NCI-H510A treated with DMSO at 0.1 percent for 48 hours (cell line): Measurements from ENCODE around the gene MED22.

Experiments
- DNase-seq: peaks from one replicate; lab custom pipeline; 2025; lab: John Stamatoyannopoulos, UW

The MED22 gene

GRCh38 chr9:133375724-133376654 lies 28.1 kb upstream of the MED22 start, which contains the start of the genes STKLD1 and SURF4:
STKLD1 (plus strand) TSS chr9:133376366; CDS start chr9:133376474, 108 bp downstream.
SURF4 (minus strand) TSS chr9:133376060; CDS start chr9:133375969, 91 bp downstream.
- peak; percentile 92 for DNase-seq

GRCh38 chr9:133375116-133375723 lies 27.3 kb upstream of the MED22 start:
- DNase-seq, result no peak

DNA sequence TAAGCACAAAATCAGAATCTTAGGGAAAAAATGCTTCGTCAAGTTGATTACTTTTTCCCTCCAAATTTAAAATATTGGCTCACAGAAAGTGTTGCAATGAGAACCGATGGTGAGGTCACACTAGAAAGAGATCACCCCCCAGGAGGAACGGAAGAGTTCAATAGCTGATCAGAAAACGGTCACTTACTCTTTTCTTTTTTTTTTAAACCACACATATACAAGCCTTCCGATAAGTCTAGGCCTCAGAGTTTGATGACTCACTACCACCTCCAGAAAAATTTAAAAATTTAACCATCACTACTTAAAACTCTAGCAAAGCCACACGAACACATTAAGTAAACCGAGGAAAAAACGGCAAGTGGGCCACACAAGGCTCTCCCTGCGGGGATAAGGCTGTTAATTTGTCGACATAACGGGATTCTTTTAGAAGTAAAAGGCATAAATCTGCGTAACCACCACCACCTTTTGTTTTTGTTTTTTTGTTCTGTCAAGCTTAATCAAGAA lies 26.7 kb upstream of the MED22 start:
- no peak for DNase-seq

GRCh38 chr9:133372144-133372543 lies 24.2 kb upstream of the MED22 start:
- no peak for DNase-seq

DNA sequence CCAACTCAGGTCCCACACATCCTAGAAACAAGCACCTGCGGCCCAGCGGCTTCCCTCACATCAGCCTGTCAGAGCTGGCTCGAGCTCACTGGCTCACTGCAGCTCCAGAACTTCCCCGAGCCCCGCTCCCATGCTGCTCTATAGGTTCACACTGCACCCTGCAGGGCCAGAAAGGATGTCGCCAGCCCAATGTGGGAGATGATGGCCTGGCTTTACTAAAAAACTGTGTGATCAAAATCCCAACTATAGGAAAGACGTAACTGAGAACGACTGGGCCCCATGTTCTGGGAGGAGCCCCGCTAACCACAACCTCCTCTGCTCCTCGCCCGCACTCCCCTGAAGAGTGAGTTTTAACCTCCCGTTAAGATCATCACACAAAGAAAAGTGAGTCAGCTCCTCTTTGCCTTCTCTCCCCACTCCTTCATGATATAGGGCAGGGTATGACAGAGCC lies 23.4 kb upstream of the MED22 start:
- no peak for DNase-seq

GRCh38 chr9:133370685-133371084 lies 22.8 kb upstream of the MED22 start:
- no peak for DNase-seq

GRCh38 chr9:133369933-133370332 lies 22.0 kb upstream of the MED22 start:
- no peak for DNase-seq

DNA sequence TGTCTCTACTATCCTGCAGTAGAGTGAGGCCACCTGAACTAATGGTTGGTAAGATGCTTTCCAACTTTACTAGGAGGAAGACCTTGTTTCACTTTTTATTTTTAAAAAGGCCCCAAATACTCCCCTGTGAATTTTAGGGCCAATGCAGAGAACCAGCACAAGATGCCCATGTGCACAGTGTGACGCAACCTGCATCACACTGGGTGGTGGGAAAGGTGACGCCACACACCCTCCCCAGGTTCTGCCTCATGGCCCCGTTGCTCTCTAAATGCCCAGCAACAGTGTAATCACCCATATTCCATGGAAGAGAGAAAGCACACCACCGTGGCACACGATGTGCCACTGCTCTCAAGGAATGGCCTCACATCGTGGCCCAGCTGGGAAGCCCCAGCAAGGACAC lies 21.5 kb upstream of the MED22 start:
- no peak for DNase-seq

DNA sequence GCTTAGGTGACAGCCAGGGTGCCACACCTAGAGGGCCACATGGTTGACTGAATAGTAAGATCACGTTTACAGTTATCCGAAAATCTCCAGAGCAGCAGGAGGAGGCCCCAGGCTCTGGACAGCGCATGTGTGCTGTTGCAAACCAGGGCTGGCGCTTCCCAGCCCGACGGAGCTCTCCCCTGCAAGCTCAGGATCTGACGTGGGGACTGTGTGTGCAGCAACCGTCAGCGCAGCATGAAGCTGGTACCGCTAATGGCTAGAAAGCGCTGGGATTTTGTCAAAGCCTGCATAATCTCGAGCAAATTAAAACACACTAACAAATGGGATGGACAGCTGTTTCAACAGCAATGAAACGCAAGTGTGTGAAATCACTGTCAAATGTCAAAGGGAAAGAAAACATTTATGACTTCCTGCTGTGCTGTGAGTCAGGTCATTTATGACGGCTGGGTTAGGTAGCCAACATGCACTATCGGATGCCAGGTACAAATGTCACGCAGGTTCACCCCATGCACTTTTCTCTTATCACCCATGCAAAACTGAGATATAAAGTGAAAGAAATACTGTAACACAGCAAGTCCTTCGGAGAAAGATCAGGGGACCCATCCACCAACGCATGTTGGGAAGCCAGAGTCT lies 20.4 kb upstream of the MED22 start:
- DNase-seq, result no peak

DNA sequence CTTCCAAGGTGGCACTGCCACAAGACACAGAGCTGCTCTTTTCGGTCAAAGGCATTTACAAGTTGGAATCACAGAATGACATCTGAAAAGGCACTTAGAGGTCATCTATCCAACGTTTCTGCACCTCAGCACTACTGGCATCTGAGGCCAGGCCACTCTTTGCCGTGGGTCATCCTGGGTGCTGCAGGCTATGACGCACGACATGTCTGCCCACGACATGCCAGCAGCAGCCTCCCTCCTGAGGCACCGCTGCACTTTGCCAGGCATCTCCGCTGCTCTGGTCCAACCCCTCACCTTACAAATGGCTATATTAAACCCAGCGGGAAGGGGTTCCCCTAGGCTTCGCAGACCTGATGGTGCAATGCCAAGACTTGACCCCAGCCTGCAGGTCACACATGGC lies 19.8 kb upstream of the MED22 start:
- no peak for DNase-seq

DNA sequence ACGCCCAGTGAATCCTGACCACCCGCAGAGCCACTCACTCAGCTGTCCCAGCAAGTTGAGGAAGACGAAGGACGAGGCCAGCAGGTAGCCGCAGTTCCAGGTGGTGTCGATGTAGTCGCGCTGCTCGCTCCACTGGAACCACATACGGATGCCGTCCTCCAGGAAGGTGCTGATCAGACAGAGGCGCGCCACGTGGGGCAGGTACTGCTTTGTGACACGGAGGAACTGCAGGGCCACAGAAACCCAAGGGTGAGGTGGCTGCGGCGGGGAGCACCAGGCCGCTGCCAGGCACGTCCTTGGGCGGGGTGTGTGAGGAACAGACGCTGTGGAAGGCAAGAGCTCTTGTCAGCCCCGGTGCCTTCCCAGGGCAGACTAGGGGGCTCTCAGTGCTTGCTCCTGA lies 19.3 kb upstream of the MED22 start:
- no peak for DNase-seq

GRCh38 chr9:133366435-133366834 lies 18.5 kb upstream of the MED22 start:
- no peak for DNase-seq

GRCh38 chr9:133362359-133363044 lies 14.6 kb upstream of the MED22 start:
- DNase-seq, result no peak

DNA sequence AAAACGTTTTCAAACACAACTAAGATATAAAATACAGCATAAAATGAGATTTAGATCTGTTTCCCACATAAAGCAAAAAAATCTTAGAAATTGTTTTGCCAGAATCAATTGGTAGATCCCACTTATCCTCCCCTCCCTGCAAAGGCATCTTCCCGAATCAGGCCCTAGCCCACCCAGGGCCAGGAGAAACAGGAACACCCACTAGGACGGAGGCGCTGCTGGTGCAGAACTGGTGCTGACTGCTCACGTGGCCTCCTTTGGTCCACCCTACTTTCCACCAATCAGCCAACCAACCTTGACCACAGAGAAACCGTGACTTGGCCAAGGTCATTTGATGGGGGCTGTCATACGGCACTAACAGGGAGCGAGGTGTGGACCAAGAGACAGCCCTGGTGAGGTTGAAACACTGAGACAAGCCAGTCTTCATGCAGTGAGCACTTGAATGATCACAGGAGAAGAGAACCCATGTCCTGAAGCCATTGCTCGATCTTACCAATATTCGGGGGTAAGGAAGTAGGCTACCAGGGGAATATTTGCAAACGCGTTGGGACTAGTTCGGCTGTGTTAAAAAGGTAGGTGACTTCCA lies 13.7 kb upstream of the MED22 start:
- no peak for DNase-seq

- DNase-seq, result no peak
Measured at GRCh38 chr9:133360400-133361393, 12.8 kb upstream of the MED22 start.

DNA sequence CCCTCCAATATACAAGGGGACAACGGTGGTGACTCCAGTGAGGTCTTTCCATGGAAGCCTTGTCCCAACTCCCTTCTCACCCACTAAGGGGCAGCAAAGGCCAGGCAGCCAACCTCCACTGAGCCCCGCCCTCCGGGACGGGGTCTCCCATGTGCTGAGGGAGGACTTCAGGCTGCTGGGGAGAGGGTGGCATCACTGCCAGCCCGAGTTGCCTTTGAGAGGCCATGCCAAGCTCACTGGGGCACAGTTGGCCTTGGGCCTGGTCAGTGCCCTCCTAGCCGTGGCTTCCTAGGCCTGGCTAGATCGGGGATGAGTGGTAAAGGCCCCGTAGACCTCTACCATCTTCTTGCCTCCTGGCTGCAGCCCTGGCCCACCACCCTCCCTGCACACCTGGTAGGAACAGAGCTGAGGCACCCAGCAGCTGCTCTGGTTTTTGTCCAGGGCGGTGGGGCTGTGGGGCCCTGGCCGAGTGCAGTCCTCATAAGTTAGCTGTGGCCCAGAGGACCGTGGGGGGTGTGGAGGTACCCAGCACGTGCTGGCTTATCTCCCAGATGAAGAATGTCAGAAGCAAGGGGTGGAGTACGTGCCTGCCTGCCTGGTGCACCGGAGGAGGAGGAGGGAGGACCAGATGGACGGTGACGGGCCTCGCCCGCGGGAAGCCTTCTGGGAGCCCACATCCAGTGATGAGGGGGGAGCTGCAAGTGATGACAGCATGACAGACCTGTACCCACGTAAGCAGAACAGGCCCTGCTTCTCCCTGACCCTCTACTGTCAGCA lies 11.7 kb upstream of the MED22 start:
- DNase-seq, result no peak

GRCh38 chr9:133357656-133358055 lies 9.7 kb upstream of the MED22 start:
- DNase-seq, result no peak

DNA sequence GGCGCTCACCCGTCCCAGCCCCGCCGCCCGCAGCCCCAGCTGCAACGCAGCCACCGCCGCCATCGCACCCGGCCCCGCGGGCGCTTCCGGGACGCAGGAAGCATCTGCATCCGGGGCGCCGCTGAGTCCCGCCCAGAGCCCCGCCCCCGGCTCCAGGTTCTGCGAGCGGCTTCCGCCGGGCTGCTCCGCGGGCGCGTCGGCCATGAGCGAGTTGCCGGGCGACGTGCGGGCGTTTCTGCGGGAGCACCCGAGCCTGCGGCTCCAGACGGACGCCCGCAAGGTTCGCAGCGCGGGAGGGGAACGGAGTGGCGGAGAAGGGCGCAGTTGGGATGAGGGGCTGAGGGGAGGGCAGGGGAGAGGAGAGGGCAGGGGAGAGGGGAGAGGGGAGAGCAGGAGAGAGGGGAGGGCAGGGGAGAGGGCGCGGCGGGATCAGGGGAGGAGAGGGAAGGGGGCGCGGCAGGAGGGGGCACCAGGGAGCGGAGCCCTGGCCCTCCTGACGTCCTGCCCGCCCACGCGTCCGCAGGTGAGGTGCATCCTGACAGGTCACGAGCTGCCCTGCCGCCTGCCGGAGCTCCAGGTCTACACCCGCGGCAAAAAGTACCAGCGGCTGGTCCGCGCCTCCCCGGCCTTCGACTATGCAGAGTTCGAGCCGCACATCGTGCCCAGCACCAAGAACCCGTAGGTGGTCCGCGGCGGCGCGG lies 8.6 kb upstream of the MED22 start, which contains the start of the genes SURF1 and SURF2:
Gene SURF1, minus strand, starts transcription at position 97 of the 701 bp plus-strand sequence. Its CDS starts 34 bp downstream, at position 63.
Gene SURF2, plus strand, starts transcription at position 160 of the 701 bp plus-strand sequence. Its CDS starts 43 bp downstream, at position 203.
- DNase-seq, result peak; percentile 63
